ENCODE data around the gene SAMD13.
A peak's percentile ranks its signal among the peaks of the same experiment; 100 is the strongest.
"Not testable (repeated sequence)": the region's sequence is repeated elsewhere in the genome, so short reads cannot be mapped to it uniquely, and the experiment has no call there.

The SAMD13 gene

GRCh38 chr1:84286071-84286470, 15.4 kb upstream of the SAMD13 start:
- Histone ChIP-seq H3K27me3 (replicated peaks; ENCODE audit: control insufficient read depth, insufficient read depth, low read length) (no peaks in the 10 kb centered on the region), H3K9ac (ENCODE audit: low read length) (no peak overlapping the region), H3K4me1 (ENCODE audit: control insufficient read depth, insufficient read depth, low read length) (no peaks in the 10 kb centered on the region), H3K9me3 (ENCODE audit: control insufficient read depth, low read length) (peaks cover 8% of the 10 kb centered on the region), H3K36me3 (ENCODE audit: control insufficient read depth, insufficient read depth, low read length, severe bottlenecking) (no peaks in the 10 kb centered on the region), H3K4me3 (ENCODE audit: low read length) (no peak overlapping the region)
- no peak for DNase-seq (ENCODE audit: low read depth)

DNA sequence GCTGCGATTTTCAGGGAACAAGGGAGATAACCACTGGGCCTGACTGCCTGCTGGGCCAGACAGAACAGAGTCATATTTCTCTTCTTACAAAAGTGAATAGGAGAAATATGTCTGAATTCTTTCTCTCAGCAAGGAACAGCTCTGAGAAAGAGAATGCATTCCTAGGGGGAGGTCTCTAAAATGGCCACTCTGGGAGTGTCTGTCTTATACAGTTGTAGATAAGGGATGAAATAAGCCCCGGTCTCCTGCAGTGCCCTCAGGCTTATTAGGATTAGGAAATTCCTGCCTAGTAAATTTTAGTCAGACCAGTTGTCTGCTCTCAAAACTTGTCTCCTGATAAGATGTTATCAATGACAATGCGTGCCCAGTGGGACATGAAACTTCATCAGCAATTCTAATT, 14.1 kb upstream of the SAMD13 start:
- not testable (repeated sequence) for H3K4me1 ChIP-seq (ENCODE audit: control insufficient read depth, insufficient read depth, low read length); DNase-seq (ENCODE audit: low read depth)

DNA sequence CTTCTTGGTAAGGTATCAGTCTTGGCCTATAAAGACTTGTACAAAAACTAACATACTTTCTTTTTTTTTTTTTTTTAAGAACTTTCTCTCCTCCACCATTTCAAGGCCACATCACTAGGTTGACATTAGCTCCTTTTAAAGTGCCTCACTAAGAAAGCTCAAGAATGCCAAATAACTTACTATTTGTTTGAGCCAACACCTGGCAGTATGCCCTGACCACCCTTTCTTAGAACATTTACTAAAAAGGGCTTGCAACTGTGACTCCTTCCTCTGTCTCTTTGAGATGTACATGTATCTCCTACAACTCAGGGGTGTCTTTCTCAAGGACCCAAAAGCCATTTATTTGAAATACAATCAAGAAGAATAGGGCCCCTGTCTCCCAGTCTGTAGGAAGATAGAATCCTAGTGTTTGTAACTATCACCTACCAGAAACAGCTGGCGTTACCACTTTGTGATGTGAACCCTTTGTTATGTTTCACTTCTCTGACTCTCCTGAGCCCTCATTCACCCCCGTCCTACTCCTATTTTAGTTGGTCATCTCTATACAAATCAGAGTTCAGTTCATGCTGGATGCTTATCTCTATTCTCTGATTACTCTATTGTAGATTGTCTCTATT, 12.2 kb upstream of the SAMD13 start:
- no peak overlapping the region for H3K9ac ChIP-seq (ENCODE audit: low read length)
- no peak for DNase-seq (ENCODE audit: low read depth)

More for the DNA sequence above, 14.1 kb upstream of the SAMD13 start:
- H3K9me3 ChIP-seq (ENCODE audit: control insufficient read depth, low read length); H3K36me3 ChIP-seq (ENCODE audit: control insufficient read depth, insufficient read depth, low read length, severe bottlenecking); H3K27me3 ChIP-seq (replicated peaks; ENCODE audit: control insufficient read depth, insufficient read depth, low read length); H3K9ac ChIP-seq (ENCODE audit: low read length); H3K4me3 ChIP-seq (ENCODE audit: low read length): not testable (repeated sequence)

DNA sequence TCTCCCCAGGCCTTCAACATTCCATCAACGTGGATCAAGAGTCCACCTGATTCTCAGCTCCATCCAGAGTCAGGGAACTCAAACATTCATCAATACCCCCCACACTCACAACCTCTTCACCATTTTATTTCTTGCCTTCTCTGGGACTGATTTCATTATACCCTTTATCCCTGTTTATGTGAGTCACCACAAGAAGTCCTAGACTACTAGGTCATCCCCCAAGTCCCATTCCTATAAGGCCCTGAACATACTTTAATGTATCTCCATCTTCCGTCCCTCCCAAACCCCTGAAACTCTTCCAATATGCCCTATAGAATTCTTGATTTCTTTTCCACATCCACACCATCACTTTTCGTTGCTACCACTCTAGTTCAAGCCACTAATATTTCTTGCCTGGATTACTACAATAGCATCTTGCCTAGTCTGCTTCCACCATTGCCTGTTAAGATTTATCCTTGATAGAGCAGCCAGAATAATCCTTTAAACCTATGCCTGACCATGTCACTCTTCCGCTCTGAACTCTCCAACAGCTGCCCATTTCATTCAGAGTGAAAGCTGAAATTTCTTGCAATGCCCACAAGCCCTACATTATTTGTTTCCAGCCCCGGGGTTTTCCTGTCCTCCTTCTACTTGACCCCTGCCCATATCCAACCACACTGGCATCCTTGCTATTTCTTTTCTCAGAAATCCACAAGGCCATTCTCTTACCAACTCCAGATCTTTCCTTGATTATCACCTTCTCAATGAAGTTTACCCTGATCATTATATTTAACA, 9.4 kb upstream of the SAMD13 start:
- H3K36me3 ChIP-seq (ENCODE audit: control insufficient read depth, insufficient read depth, low read length, severe bottlenecking): no peaks in the 10 kb centered on the region
- no peak overlapping the region for H3K4me3 ChIP-seq (ENCODE audit: low read length)
- no peaks in the 10 kb centered on the region for H3K4me1 ChIP-seq (ENCODE audit: control insufficient read depth, insufficient read depth, low read length)
- H3K9ac ChIP-seq (ENCODE audit: low read length): no peak overlapping the region
- no peak for DNase-seq (ENCODE audit: low read depth)
- H3K9me3 ChIP-seq (ENCODE audit: control insufficient read depth, low read length): peaks cover 16% of the 10 kb centered on the region
- H3K27me3 ChIP-seq (replicated peaks; ENCODE audit: control insufficient read depth, insufficient read depth, low read length): no peaks in the 10 kb centered on the region

More for the DNA sequence above, 12.2 kb upstream of the SAMD13 start:
- Histone ChIP-seq H3K36me3 (ENCODE audit: control insufficient read depth, insufficient read depth, low read length, severe bottlenecking) (no peaks in the 10 kb centered on the region), H3K4me3 (ENCODE audit: low read length) (no peak overlapping the region), H3K27me3 (replicated peaks; ENCODE audit: control insufficient read depth, insufficient read depth, low read length) (no peaks in the 10 kb centered on the region), H3K4me1 (ENCODE audit: control insufficient read depth, insufficient read depth, low read length) (no peaks in the 10 kb centered on the region), H3K9me3 (ENCODE audit: control insufficient read depth, low read length) (peaks cover 8% of the 10 kb centered on the region)

DNA sequence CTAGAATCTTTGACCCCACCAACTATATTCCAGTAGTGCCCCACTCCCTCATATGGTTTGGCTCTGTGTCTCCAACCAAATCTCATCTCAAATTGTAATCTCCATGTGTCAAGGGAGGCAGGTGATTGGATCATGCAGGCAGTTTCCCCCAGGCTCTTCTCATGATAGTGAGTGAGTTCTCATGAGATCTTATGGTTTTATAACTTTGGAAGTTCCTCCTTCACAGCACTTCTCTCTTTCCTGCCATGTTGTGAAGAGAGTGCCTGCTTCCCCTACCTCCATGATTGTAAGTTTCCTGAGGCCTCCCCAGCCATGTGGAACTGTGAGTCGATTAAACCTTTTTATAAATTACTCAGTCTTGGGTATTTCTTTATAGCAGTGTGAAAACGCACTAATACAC, 7.7 kb upstream of the SAMD13 start:
- Histone ChIP-seq H3K4me1 (ENCODE audit: control insufficient read depth, insufficient read depth, low read length) (no peaks in the 10 kb centered on the region), H3K9me3 (ENCODE audit: control insufficient read depth, low read length) (peaks cover 8% of the 10 kb centered on the region), H3K27me3 (replicated peaks; ENCODE audit: control insufficient read depth, insufficient read depth, low read length) (no peaks in the 10 kb centered on the region), H3K9ac (ENCODE audit: low read length) (no peak overlapping the region), H3K36me3 (ENCODE audit: control insufficient read depth, insufficient read depth, low read length, severe bottlenecking) (no peaks in the 10 kb centered on the region), H3K4me3 (ENCODE audit: low read length) (no peak overlapping the region)
- no peak for DNase-seq (ENCODE audit: low read depth)

- Histone ChIP-seq H3K9me3 (ENCODE audit: control insufficient read depth, low read length) (peaks cover 8% of the 10 kb centered on the region), H3K4me1 (ENCODE audit: control insufficient read depth, insufficient read depth, low read length) (peaks cover 5% of the 10 kb centered on the region), H3K4me3 (ENCODE audit: low read length) (no peak overlapping the region), H3K36me3 (ENCODE audit: control insufficient read depth, insufficient read depth, low read length, severe bottlenecking) (no peaks in the 10 kb centered on the region), H3K27me3 (replicated peaks; ENCODE audit: control insufficient read depth, insufficient read depth, low read length) (no peaks in the 10 kb centered on the region), H3K9ac (ENCODE audit: low read length) (no peak overlapping the region)
- DNase-seq (ENCODE audit: low read depth): no peak
Measured at GRCh38 chr1:84294751-84295150, 6.8 kb upstream of the SAMD13 start.

GRCh38 chr1:84297546-84298244, 3.8 kb upstream of the SAMD13 start:
- no peak for DNase-seq (ENCODE audit: low read depth)
- H3K27me3 ChIP-seq (replicated peaks; ENCODE audit: control insufficient read depth, insufficient read depth, low read length): no peaks in the 10 kb centered on the region
- peaks cover 8% of the 10 kb centered on the region for H3K9me3 ChIP-seq (ENCODE audit: control insufficient read depth, low read length)
- no peaks in the 10 kb centered on the region for H3K36me3 ChIP-seq (ENCODE audit: control insufficient read depth, insufficient read depth, low read length, severe bottlenecking)
- H3K9ac ChIP-seq (ENCODE audit: low read length): peak overlapping the region; percentile 90
- H3K4me3 ChIP-seq (ENCODE audit: low read length): peak overlapping the region; percentile 95
- H3K4me1 ChIP-seq (ENCODE audit: control insufficient read depth, insufficient read depth, low read length): peaks cover 27% of the 10 kb centered on the region

GRCh38 chr1:84298328-84298683, 3.2 kb upstream of the SAMD13 start:
- H3K4me3 ChIP-seq (ENCODE audit: low read length): peak overlapping the region; percentile 95

DNA sequence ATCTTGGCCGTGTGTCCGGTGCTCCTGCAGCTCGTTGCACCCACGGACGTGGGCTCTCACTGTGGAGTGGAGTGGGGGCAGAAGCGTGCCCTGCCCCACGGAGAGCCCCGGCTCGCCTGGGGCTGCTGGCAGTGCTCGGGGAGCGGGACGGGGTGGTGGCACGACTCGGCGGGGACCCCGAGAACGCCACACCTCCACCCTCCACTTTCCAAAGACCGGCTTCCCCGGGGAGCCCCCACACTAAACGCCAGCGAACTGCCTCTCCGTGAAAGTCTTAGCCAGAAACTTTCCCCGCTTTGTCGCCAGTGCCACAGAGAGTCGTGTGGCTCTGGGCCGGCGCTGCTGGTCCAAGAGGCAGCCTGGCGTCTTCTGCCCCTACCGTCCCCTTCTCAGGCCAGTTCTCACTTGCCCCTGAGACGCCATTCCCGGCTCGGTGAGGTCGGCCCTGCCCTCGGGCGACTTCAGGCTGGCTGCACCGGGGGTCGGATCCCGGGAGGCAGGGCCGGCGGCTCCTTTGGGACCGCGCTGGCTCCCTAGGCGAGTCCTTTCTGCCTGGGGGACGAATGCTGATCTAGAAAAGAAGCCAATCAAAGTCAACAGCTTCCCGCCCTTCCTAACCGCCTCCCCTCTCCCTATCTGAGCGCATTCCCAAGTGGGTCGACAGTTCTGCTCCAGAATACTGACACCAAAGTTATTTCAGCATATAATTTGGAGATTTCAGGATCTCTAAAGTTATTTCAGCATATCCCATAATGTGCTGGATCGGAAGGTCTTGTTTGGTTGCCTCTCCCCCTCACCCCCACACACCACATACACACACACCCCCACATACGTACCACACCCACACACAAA, 2.6 kb upstream of the SAMD13 start:
- H3K9ac ChIP-seq (ENCODE audit: low read length): peak overlapping the region; percentile 90
- peaks cover 34% of the 10 kb centered on the region for H3K4me1 ChIP-seq (ENCODE audit: control insufficient read depth, insufficient read depth, low read length)
- no peaks in the 10 kb centered on the region for H3K36me3 ChIP-seq (ENCODE audit: control insufficient read depth, insufficient read depth, low read length, severe bottlenecking)
- peak; percentile 61 for DNase-seq (ENCODE audit: low read depth)
- peak overlapping the region; percentile 95 for H3K4me3 ChIP-seq (ENCODE audit: low read length)
- no peaks in the 10 kb centered on the region for H3K27me3 ChIP-seq (replicated peaks; ENCODE audit: control insufficient read depth, insufficient read depth, low read length)
- H3K9me3 ChIP-seq (ENCODE audit: control insufficient read depth, low read length): peaks cover 8% of the 10 kb centered on the region

More at GRCh38 chr1:84298328-84298683, 3.2 kb upstream of the SAMD13 start:
- H3K4me1 ChIP-seq (ENCODE audit: control insufficient read depth, insufficient read depth, low read length): peaks cover 33% of the 10 kb centered on the region
- no peaks in the 10 kb centered on the region for H3K27me3 ChIP-seq (replicated peaks; ENCODE audit: control insufficient read depth, insufficient read depth, low read length)
- peak; percentile 77 for DNase-seq (ENCODE audit: low read depth)
- peak overlapping the region; percentile 90 for H3K9ac ChIP-seq (ENCODE audit: low read length)
- no peaks in the 10 kb centered on the region for H3K36me3 ChIP-seq (ENCODE audit: control insufficient read depth, insufficient read depth, low read length, severe bottlenecking)
- H3K9me3 ChIP-seq (ENCODE audit: control insufficient read depth, low read length): peaks cover 8% of the 10 kb centered on the region

DNA sequence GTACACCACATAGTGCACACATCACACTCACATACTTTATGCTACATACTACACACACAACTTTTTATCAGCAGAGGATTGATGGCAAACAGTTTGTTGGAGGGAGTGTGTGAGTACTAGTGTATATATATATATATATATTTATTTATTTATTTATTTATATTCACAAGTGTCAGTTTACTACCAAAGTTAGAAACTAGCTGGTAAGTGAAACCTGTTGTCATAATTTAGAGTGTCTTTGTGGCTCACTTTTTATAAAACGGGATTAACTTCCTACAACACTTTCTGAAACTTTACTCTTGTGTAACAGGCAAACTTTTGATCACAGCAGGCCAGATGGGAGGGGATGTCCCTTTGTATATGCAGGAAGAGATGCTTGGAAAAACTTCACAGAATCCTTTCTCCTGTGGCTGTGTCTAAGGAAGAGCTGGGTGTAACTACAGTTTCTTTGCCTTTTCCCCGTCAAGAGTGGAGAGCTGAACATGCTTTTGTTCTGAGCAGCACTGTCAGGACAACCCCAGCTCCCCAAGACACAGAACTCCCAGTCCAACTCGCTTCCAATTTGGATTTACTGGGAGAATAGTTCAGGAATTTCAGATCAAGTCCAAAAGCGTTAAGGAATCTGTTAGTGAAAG, 1.9 kb upstream of the SAMD13 start:
- Histone ChIP-seq H3K9ac (ENCODE audit: low read length) (peak overlapping the region; percentile 90), H3K36me3 (ENCODE audit: control insufficient read depth, insufficient read depth, low read length, severe bottlenecking) (no peaks in the 10 kb centered on the region), H3K4me3 (ENCODE audit: low read length) (peak overlapping the region; percentile 95), H3K4me1 (ENCODE audit: control insufficient read depth, insufficient read depth, low read length) (peaks cover 34% of the 10 kb centered on the region), H3K27me3 (replicated peaks; ENCODE audit: control insufficient read depth, insufficient read depth, low read length) (no peaks in the 10 kb centered on the region), H3K9me3 (ENCODE audit: control insufficient read depth, low read length) (peaks cover 8% of the 10 kb centered on the region)
- no peak for DNase-seq (ENCODE audit: low read depth)

All from adipocyte (in vitro differentiated cells).